Fibroblast of villous mesenchyme (primary cell): ENCODE results near the gene MAP2K2. TPM values are rescaled to one million over a fixed set of nuclear protein-coding genes. Genes with fewer than 3 reads are reported as not detected.

Source experiments
- DNase-seq: peaks from one replicate; pipeline ENCODE4 v3.0.0-alpha.2; 2010; ENCODE audit warnings: low read depth
- H3K4me3 ChIP-seq: 2 replicates; pipeline ENCODE4 v1.5.1; 2011; ENCODE audit warnings: low read depth, mild to moderate bottlenecking, low read length
- total RNA-seq: library from RNA; depleted of rRNA; stranded (reverse); fragments of >200 nt; gene quantifications from 2 replicates; pipeline ENCODE4 v1.2.3, GENCODE V29; 2012
- TF ChIP-seq, protein P1 (sequence below): IDR thresholded peaks from 2 replicates; pipeline ENCODE4 v1.5.1; 2012; ENCODE audit warnings: low read depth, mild to moderate bottlenecking, low read length; ENCODE audit not compliant: insufficient read depth

MAP2K2 gene
- total RNA-seq, 1 donor = 137 TPM

DNA sequence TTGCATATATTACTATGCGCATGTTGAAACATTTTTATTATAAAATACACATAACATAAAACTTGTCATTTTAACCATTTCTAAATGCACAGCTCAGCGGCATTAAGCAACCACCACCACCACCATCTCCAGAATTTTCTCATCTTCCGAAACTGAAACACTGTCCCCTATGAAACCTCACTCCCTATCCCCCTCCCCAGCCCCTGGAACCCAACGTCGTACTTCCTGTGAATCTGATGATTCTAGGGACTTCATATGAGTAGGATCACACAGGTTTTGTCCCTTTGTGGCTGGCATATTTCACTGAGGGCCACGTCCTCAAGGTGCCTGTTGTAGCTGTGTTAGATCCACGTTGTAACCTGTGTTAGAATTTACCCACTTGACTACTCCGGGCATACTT lies 716 bp upstream of the MAP2K2 start:
- no peak for DNase-seq
- TF ChIP-seq, protein P1, sequence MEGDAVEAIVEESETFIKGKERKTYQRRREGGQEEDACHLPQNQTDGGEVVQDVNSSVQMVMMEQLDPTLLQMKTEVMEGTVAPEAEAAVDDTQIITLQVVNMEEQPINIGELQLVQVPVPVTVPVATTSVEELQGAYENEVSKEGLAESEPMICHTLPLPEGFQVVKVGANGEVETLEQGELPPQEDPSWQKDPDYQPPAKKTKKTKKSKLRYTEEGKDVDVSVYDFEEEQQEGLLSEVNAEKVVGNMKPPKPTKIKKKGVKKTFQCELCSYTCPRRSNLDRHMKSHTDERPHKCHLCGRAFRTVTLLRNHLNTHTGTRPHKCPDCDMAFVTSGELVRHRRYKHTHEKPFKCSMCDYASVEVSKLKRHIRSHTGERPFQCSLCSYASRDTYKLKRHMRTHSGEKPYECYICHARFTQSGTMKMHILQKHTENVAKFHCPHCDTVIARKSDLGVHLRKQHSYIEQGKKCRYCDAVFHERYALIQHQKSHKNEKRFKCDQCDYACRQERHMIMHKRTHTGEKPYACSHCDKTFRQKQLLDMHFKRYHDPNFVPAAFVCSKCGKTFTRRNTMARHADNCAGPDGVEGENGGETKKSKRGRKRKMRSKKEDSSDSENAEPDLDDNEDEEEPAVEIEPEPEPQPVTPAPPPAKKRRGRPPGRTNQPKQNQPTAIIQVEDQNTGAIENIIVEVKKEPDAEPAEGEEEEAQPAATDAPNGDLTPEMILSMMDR = no peak
- peak overlapping the region; percentile 90 for H3K4me3 ChIP-seq

DNA sequence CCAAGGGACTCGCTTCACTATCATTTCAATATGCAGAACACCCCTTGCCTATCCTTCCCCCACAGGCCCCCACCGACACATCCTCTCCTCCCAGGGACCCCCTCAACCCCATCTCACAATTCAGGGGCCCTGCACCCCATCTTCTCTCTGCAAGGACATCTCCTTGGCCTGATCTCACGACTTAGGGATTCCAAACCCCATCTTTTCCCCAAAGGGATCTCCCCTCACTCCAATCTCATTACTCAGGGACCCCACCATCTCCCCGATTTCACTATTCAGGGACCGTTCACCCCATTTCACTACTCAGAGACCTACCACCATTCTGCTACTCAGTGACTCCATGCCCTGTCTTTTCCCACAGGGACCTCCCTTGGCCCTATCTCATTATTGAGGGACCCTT lies 1.4 kb downstream of the MAP2K2 start:
- H3K4me3 ChIP-seq = peak overlapping the region; percentile 90
- no peak for DNase-seq
- TF ChIP-seq, protein P1 = no peak

DNA sequence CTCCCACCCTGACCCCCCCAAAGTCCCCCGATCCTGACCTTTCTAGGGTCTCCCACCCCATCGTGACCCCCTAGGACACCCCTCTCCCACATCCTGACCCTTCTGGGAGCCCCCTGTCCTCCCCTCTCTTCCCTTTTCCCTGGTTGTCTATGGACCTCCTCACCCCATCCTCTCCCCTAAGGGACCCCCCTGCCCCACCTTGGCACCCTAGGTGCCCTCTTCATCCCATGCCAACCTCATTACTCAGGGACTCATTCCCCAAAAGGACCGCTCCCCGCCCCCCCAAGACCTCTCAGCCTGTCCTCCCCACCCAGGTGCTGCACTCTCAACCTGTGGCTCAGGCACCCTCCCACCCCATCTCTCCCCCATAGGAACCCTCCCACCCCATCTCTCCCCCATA lies 2.1 kb downstream of the MAP2K2 start:
- TF ChIP-seq, protein P1 = no peak
- no peak for DNase-seq
- peak overlapping the region; percentile 15 for H3K4me3 ChIP-seq

DNA sequence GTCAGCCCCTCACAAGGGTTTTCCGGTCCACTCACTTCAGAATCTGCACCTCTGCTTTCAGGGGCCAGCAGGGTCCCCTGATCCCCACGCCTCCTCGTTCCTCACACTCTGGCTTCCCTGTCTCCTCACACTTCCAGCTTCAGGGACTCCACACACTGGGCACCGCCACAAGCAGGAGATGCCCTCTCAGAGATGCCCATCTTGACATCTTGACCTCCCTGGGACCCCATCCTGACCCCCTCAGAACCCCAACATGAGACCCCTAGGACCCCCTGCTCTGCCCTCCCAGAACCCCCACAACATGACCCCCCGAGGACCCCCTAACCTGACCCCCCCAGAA lies 2.7 kb downstream of the MAP2K2 start:
- no peak overlapping the region for H3K4me3 ChIP-seq
- TF ChIP-seq, protein P1 = no peak
- DNase-seq = no peak

DNA sequence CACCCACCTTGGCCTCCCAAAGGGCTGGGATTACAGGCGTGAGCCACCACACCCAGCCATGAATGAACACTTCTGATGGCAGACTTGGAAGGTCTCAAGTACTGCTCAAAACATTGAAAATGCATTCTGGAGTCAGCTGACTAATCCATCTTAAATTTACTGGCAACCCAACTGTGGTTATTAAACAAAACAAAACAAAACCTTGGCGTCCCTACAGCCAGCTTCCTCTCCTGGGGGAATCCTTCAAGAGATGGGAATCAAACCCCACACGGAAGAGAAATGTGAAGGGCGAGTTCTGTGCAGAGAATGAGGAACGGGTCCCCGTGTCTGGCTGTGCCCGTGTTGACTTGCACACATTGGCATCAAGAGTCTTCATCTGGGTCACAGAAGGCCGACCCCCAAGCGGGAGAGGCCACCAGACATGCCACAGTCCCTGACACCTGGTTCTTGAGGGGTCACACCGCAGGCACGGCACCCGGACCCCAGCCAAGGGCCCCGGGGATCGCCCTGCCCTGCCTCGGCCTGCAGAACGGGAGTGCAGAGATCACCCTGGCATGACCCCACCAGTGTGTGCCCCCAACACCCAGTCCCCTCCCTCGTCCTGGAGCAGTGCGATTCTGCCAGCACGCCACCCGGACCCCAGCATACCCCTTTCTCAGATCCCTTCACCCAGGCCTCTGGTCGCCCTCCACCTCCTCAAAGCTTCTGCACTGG lies 3.2 kb downstream of the MAP2K2 start:
- H3K4me3 ChIP-seq = no peak overlapping the region
- DNase-seq = peak; percentile 57
- TF ChIP-seq, protein P1 = no peak

DNA sequence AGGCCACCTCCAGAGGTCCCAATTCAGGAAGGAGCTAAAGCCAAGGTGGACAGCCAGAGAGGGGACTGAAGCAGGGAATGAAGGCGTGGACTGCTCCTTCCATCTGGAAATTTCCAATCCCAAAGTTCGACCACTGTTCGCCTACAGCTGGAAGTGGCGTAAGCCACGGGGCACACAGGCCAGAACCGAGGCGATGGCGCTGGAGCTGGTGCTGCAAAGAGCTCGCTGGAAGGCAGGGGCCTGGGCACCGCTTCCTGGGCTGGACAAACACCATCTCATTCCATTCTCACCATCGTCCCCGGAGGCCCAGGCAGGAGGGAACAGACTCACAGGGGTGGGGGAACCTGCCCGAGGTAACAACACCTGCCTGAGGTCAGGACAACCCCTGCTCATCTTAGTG lies 4.2 kb downstream of the MAP2K2 start:
- H3K4me3 ChIP-seq = no peak overlapping the region
- no peak for DNase-seq
- TF ChIP-seq, protein P1 = no peak

DNA sequence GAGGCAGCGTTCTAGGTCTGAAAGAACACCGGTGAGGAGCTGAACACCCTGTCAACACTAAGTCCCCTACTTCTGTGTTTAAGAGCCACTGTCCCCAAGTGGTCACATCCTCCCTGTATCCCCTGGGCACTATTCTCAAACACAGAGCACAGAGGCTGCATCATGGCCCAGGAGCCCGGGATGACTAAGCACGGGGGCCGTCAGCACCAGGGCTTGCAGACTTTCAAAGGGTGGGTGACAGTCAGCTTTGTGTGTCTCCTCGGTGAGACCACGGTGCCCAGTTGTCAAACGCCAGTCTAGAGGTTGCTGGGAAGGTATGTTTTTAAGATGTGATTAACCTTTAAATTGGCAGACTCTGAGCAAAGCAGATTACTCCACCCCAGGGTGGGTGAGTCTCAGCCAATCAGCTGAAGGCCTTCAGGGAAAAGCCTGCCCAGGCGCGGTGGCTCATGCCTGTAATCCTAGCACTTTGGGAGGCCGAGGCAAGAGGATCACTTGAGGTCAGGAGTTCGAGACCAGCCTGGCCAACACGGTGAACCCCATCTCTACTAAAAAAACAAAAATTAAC lies 8.0 kb downstream of the MAP2K2 start:
- no peak for DNase-seq
- H3K4me3 ChIP-seq = no peak overlapping the region
- TF ChIP-seq, protein P1 = no peak
